Measurements from ENCODE around the gene RND3.

Gene RND3

DNA sequence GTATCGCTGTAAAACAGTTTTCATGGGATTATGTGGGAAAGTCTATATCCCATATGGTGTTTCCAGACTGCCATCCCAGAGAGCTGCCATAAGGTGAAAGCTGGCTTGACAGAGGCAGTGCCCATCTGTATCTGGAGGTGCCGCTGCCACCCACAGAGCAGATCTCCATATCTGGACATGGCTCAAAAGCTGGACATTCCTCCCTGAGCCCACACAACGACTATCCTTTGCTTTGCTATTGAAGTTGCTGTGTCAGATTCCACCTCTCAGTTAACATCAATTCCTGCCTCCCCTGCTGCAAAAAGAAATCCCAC lies 55.2 kb downstream of the RND3 start:
- no peak for DNase-seq

DNA sequence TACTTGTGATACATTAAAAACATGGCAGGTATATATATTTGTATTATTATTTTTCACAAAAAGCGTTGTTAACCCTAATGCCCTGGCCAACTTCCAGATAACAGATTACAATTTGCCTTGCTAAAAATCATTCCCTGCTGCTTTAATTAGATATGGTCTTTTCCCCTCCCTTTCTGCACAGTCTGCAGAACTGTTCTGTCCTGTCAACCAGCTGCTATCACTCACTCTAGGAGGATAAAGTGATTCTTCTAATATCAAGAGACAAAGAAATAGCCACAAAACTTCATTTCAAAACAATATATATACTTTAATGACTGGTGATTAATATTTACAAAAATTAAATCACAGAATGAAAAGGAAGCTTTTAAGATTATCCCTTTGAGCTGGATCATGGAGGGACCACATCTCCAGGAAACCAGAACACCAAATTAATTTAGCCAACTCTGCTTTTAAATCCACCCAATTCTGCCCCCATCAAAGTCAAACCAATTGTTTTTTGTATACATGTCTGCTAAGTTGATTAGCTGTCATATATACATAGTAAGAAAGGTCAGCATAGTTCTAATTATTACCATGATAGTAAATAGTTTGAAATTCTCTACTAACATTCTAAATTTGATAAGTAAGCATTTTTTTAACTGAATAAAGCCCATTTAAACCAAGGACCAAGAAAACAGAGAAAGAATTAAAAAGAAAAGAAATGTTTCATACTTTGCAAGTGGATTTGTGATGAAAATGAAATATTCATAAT lies 55.7 kb downstream of the RND3 start:
- DNase-seq, result no peak

DNA sequence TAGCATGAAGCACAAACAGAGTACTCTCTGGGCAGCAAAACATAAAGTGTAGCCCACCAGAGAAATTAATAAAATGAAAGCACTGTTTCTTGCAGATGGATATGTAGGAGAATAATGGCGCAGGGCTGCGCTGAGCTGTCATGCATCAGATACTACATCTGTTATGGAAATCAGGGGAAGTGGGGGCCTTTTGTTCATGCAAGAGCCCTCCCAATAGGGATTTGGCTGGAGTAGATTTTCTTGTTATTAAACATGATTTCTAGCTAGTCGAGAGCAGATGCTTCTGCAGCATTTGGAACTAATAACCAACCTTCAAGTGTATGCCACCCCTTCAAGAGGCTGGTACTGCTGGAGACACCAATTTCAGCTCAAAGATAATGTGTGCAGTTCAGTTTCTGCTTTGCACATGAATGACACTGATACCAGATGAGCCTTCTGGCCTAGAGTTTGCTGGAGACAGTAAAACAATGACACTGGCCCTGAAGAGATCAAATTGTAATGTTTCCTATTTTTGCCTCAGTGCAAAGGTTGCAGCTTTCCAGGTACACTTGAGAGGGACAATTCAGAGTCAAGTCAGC lies 58.0 kb downstream of the RND3 start:
- no peak for DNase-seq

DNA sequence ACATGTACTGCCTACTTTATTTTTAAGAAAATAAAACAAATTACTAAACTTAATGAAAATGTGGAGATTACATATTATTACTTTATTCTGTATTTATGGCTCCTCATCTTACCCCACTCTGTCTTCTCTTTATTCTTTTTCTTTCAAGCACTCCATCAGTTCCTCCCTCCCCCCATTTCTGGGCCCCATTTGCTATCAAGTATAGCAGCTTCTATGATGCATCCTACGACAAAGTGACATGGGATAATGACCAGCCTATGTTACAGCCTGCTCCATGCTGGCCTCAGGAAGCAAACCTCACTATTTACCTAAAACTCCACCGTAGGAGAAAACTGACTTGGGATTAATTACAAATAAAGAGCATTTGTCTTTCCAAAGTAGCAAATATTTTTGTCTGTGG lies 58.8 kb downstream of the RND3 start:
- DNase-seq, result no peak

- DNase-seq, result no peak
Measured at GRCh38 chr2:150427298-150427697, 60.2 kb downstream of the RND3 start.

- DNase-seq, result no peak
Measured at GRCh38 chr2:150426724-150427123, 60.7 kb downstream of the RND3 start.

GRCh38 chr2:150426315-150426714 lies 61.2 kb downstream of the RND3 start:
- DNase-seq, result no peak

DNA sequence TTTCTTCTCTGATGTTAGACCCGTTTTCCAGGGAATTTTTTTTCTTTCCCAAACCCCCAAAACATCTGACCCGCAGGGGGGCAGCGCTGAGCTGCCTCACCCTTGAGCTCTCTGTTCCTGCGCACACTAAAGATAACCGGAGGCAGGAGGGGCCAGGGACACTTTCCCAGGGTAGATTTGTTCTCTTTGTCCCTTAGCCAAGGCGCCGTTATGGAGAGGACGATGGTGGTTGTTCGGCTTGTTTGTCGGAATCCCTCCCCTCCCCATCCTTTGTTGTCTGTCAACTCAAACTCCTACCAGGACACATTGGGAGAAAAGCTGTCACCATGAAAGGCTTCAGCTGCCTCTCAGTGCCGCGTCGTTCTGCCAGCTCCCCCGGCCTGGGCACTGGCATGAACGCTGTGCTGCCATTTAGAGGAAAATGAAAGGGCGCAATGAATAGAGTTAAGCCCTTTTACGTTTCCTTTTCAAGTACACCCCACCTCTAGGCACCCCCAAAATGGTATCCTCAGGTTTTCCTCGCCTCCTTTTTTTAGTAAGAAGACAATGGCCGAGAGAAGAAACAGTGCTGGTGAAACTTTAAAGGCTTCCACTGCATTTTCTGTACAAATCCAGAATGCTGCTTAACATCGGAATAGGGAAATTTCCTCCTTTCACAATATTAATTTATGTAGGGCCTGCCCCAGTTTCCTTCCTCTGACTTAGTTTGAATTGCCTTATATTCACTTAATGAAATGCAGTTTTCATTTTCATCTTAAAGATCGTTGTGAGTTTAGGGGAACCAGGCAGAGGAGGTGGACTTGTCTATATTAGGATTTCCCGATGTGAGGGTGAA lies 62.1 kb downstream of the RND3 start:
- no peak for DNase-seq

- DNase-seq, result no peak
Measured at GRCh38 chr2:150424406-150424805, 63.1 kb downstream of the RND3 start.

- no peak for DNase-seq
Measured at GRCh38 chr2:150421126-150421651, 66.3 kb downstream of the RND3 start.

- DNase-seq, result no peak
Measured at GRCh38 chr2:150418916-150419315, 68.6 kb downstream of the RND3 start.
